NCI-H2196 treated with DMSO at 0.1 percent for 48 hours (cell line): ENCODE results near the gene DOCK6.

ENCODE experiments used
- DNase-seq: peaks from one replicate; lab custom pipeline; 2025; ENCODE audit not compliant: unreplicated experiment; lab: John Stamatoyannopoulos, UW

DOCK6 gene

GRCh38 chr19:11247391-11247790 lies 14.9 kb downstream of the DOCK6 start:
- DNase-seq, result no peak

- DNase-seq, result no peak
Observed at GRCh38 chr19:11246941-11247340, 15.4 kb downstream of the DOCK6 start.

DNA sequence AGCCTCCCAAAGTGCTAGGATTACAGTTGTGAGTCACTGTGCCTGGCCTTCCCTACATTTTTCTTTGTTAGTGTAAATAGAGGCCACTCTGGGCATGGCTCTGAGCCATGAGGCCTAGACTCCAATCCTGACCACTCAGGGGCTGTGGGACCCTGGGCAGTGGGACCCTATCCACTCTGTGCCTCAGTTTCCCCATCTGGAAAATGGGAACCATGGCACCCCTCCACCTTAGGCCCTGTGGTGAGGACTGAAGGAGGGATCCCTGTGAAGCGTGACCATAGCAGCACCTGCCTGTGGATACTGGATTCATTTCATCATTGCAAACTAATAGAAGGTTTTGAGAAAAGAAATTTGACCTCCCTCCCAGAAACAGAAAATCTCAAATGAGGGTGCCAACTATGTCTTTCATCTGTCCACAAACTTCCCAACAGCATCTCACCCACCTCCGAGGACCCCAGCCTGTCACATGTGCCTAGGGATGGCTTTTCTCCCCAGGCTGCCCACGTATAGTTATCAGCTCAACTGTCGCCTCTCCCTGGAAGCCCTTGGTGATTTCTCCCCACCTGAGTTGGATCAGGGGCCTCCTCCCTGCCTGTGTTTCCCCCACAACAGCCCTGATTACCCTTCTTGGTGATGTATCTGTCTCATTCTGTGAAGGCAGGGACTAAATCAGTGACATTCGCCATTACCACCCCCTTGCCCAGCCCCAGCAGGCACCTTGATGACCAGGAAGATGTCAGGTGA lies 17.3 kb downstream of the DOCK6 start:
- DNase-seq, result no peak

GRCh38 chr19:11243798-11244169 lies 18.5 kb downstream of the DOCK6 start:
- DNase-seq, result no peak

DNA sequence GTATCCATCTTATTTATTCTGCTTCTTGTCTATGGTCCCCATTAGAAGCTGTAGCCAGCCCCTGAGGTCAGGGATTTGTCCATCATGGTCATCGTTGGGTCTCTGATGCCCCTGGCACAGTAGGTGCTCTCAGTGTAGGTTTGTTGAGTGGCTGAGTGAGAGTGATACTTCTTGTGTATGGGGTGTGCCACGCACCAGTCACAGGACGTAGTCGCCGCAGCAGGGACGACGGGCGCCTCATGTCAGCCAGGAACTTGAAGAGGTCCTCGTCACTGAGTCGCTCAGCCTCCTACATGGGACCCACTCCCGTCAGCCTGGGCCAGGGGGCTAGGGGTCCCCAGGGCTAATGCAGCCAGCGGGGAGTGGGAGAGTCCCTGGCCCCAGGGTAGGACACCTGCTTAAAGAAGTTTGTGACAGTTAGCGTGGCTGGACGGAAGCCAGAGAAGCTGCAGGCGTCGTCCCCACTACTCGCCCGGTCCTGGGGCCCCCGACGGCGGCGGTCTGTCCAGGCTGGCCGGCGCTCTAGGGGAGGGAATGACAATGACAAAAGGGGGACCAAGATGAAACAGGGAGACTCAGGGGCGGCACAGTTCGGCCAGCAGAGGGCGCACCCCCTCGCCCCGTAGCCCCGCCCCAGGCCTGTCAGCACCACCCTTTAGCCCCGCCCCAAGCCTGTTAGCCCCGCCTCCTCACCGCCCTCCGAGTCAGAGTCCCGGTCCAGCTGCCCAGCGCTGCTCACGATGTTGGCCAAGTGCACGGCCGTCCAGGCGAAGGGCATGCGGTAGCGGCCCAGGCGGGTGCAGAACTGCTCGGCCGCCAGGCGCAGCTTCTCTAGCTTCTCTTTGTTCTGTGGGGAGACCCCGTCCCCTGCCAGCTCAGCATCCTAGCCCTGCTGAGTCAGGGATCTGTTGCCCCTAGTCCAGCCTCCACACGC lies 19.2 kb downstream of the DOCK6 start:
- peak; percentile 64 for DNase-seq

- no peak for DNase-seq
Observed at GRCh38 chr19:11242025-11242424, 20.3 kb downstream of the DOCK6 start.

- no peak for DNase-seq
Observed at GRCh38 chr19:11240008-11240444, 22.3 kb downstream of the DOCK6 start.

- DNase-seq, result no peak
Observed at GRCh38 chr19:11239377-11240000, 22.8 kb downstream of the DOCK6 start, which contains the start of gene ANGPTL8. TSS of gene ANGPTL8 (plus strand) at chr19:11239619. CDS start at chr19:11239638, 19 bp downstream.

GRCh38 chr19:11238781-11239376 lies 23.4 kb downstream of the DOCK6 start:
- DNase-seq, result no peak

DNA sequence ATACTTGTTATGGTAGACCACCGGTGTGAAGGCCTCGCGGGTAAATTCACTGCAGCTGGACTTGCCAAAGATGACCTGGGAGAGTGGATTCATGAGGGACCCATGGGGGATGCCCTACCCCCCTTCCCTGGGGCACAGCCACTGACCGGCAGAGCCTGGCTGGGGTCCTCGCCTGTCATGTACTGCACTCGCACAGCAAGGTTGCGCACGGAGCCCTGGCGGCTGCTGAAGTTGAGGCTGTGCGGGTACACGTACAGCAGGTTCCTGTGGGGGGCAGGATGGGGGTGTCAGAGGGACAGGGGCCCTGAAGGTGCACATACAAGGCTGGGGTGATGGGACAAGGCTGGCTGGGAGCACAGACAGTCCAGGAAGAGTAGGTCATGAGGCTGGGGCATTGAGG lies 24.3 kb downstream of the DOCK6 start:
- DNase-seq, result no peak

DNA sequence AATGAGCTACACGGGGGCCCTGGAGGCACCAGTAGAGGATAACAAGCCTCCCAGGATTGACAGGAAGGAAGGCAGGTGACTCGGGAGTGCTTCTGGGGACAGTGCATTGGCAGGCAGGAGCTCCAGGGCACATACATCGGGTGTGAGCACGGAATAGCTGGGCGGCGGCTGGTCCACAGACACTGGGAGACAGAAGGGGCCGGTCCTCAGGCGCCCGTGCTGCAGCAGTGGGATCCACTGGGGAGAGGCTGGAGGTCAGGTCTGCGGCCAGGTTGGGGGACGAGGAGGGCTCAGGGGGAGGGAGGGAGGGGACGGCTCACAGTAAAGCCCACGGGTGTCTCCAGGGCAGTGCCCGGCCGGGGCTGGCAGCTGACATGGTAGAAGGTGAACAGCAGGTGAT lies 25.0 kb downstream of the DOCK6 start:
- no peak for DNase-seq

- no peak for DNase-seq
Observed at GRCh38 chr19:11236324-11237301, 25.7 kb downstream of the DOCK6 start.

GRCh38 chr19:11234486-11235075 lies 27.7 kb downstream of the DOCK6 start:
- DNase-seq, result no peak

- DNase-seq, result no peak
Observed at GRCh38 chr19:11233073-11233472, 29.3 kb downstream of the DOCK6 start.

GRCh38 chr19:11232555-11232954 lies 29.8 kb downstream of the DOCK6 start:
- DNase-seq, result no peak

DNA sequence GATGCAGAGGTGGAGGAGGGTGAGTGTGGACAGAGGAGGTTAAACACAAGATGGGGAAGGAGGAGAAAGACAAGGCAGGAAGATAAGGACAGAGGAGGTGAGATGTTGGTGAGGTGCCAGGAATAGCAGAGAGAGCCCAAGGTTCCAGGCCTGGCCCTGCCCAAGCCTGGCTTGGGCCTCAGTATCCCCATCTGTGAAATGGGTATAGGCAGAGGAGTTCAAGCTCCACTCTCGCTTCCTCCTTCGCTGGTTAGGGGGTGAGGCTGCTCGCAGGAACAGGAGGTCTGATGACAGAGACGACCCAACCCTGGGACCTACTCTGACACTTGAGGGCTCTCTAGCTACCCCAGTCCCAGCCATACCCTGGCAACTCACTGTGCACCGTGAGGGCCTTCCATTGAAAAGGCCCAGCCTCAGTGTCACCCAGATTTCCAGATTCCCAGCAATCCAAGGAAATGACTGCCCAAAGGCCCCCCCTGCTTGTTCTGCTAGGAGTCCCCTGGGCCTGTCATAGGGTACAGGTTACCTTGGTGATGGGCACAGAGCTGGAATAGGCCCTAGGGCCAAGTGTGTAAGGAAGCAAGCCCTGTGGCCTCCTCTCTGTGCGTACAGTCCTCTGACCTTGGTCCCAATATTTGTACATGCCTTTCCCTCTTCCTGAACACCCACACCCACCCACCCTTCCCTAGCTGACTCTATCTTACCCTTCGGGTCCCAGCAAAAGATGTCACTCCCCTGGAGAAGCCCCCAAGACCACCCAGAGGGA lies 31.5 kb downstream of the DOCK6 start:
- DNase-seq, result no peak

GRCh38 chr19:11227195-11227886 lies 35.0 kb downstream of the DOCK6 start:
- no peak for DNase-seq

GRCh38 chr19:11226716-11227166 lies 35.6 kb downstream of the DOCK6 start:
- DNase-seq, result no peak
